Vagina (tissue), 2 donors: ENCODE results near the gene CLEC2B.

Experiments used
- CTCF ChIP-seq, 3 experiments: fragments of 450-650 bp in 2 of 3; fragments of 200-600 bp in 1 of 3; sonication (generic) in 1 of 3; IDR thresholded peaks; one replicate each; pipeline ENCODE4 v1.5.1; 2017 to 2019; ENCODE audit warnings: antibody characterized with exemption in 3 of 3, mild to moderate bottlenecking in 2 of 3, moderate library complexity in 2 of 3
- POLR2A ChIP-seq, 2 donors: fragments of 450-650 bp; IDR thresholded peaks; one replicate each; pipeline ENCODE4 v1.6.1; 2017; ENCODE audit warnings: antibody characterized with exemption in 2 of 2, mild to moderate bottlenecking in 2 of 2, moderate library complexity in 2 of 2
- POLR2AphosphoS5 ChIP-seq, 2 donors: sonication (generic); formaldehyde crosslinking; IDR thresholded peaks; one replicate each; pipeline ENCODE4 v1.9.0; 2017; ENCODE audit warnings: antibody characterized with exemption in 2 of 2, mild to moderate bottlenecking in 2 of 2, low read depth in 1 of 2; ENCODE audit not compliant: insufficient read depth in 1 of 2

DNA sequence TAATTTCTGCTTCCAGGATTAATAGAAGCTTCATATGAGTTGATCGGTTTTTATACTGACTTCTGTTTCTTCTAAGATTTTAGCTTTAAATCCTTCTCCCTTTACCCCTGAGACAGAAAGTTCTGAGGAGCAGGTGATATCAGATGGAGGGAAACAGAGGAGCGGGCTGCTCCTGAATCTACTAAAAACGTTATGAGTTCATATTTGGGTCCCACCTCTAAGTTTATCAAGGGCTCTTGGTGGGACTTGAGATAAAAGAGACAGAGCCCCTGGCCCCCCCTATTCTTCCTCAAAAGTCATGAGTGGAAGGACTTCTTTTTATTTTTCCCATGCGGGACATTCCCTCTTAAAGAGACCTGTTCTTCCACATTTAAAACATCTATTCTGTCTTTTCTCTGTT lies 39.2 kb upstream of the CLEC2B start:
- no peak for TF ChIP-seq POLR2A (IDR thresholded peaks at IDR 0.05)
- no peak for TF ChIP-seq POLR2AphosphoS5 (IDR thresholded peaks at IDR 0.05; ENCODE audit: insufficient read depth in 1 of 2, low read depth in 1 of 2)
- TF ChIP-seq CTCF (IDR thresholded peaks at IDR 0.05) = no peak
